Glutamatergic neuron (in vitro differentiated cells): Measurements from ENCODE around the gene CD151. TPM values are rescaled to one million over a fixed set of nuclear protein-coding genes. Genes with fewer than 3 reads are reported as not detected.

Source experiments
- DNase-seq: peaks from one replicate; pipeline ENCODE4 v3.0.0; 2022
- H3K27ac Mint-ChIP-seq: one replicate; pipeline ENCODE4 v1.8.0; 2020; ENCODE audit warnings: mild to moderate bottlenecking, mixed read lengths, inconsistent platforms; ENCODE audit not compliant: unreplicated experiment
- H3K27me3 Mint-ChIP-seq: one replicate; pipeline ENCODE4 v1.8.0; 2020; ENCODE audit warnings: mild to moderate bottlenecking, moderate library complexity, mixed read lengths, inconsistent platforms; ENCODE audit not compliant: unreplicated experiment
- H3K36me3 Mint-ChIP-seq: one replicate; pipeline ENCODE4 v1.8.0; 2020; ENCODE audit warnings: mild to moderate bottlenecking, mixed read lengths, inconsistent platforms; ENCODE audit not compliant: unreplicated experiment
- H3K4me1 Mint-ChIP-seq: one replicate; pipeline ENCODE4 v1.8.0; 2020; ENCODE audit warnings: mild to moderate bottlenecking, low read depth, mixed read lengths, inconsistent platforms; ENCODE audit not compliant: unreplicated experiment
- H3K4me3 Mint-ChIP-seq: one replicate; pipeline ENCODE4 v1.8.0; 2020; ENCODE audit warnings: mild to moderate bottlenecking, mixed read lengths, inconsistent platforms; ENCODE audit not compliant: unreplicated experiment
- H3K9me3 Mint-ChIP-seq: one replicate; pipeline ENCODE4 v1.8.0; 2020; ENCODE audit warnings: mild to moderate bottlenecking, moderate library complexity, mixed read lengths, inconsistent platforms; ENCODE audit not compliant: unreplicated experiment
- total RNA-seq: library from RNA; stranded (reverse); fragmentation: NEBNext Ultra II Directional; extraction: Animal tissue kit (Norgen Biotek cat#: 25700); gene quantifications from one replicate; pipeline ENCODE4 v1.2.1, GENCODE V29; 2021; ENCODE audit not compliant: unreplicated experiment
- TF ChIP-seq, protein P1 (sequence below): fragments of 200-600 bp; sonication (generic); IDR thresholded peaks from one replicate; pipeline ENCODE4 v1.5.0; 2021; ENCODE audit not compliant: partially characterized antibody, unreplicated experiment

CD151 gene
- total RNA-seq, 1 donor from 2014 or later, result 346 TPM

GRCh38 chr11:886568-886967, 53.8 kb downstream of the CD151 start:
- no peak overlapping the region for H3K27ac Mint-ChIP-seq
- H3K27me3 Mint-ChIP-seq, result peaks cover 22% of the 10 kb centered on the region
- no peak overlapping the region for H3K4me3 Mint-ChIP-seq
- TF ChIP-seq, protein P1, sequence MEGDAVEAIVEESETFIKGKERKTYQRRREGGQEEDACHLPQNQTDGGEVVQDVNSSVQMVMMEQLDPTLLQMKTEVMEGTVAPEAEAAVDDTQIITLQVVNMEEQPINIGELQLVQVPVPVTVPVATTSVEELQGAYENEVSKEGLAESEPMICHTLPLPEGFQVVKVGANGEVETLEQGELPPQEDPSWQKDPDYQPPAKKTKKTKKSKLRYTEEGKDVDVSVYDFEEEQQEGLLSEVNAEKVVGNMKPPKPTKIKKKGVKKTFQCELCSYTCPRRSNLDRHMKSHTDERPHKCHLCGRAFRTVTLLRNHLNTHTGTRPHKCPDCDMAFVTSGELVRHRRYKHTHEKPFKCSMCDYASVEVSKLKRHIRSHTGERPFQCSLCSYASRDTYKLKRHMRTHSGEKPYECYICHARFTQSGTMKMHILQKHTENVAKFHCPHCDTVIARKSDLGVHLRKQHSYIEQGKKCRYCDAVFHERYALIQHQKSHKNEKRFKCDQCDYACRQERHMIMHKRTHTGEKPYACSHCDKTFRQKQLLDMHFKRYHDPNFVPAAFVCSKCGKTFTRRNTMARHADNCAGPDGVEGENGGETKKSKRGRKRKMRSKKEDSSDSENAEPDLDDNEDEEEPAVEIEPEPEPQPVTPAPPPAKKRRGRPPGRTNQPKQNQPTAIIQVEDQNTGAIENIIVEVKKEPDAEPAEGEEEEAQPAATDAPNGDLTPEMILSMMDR, result no peak
- peaks cover 14% of the 10 kb centered on the region for H3K36me3 Mint-ChIP-seq
- H3K4me1 Mint-ChIP-seq, result peaks cover 17% of the 10 kb centered on the region
- DNase-seq, result no peak
- H3K9me3 Mint-ChIP-seq, result peaks cover 14% of the 10 kb centered on the region

DNA sequence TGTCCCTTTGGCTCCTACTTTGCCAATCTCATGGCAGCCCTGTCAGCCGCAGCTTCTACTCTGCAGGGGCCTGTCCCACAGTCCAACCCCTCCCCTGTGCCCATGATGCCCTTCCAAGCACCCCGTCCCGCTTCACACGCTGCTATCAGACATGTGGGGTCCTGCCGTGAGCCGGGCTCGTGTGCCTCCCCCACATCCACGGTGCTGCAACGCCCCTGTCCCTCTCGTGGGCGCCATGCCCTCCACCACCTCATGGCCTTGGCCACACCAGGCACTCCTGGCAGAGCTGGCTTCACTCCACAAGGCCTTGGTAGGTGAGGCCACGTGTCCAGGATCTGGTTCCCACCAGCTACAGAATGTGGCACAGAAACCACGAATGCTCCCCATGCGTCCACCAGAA, 54.8 kb downstream of the CD151 start:
- no peak overlapping the region for H3K27ac Mint-ChIP-seq
- H3K4me3 Mint-ChIP-seq, result no peak overlapping the region
- H3K9me3 Mint-ChIP-seq, result peaks cover 11% of the 10 kb centered on the region
- peaks cover 12% of the 10 kb centered on the region for H3K4me1 Mint-ChIP-seq
- H3K27me3 Mint-ChIP-seq, result peaks cover 23% of the 10 kb centered on the region
- TF ChIP-seq, protein P1, result no peak
- H3K36me3 Mint-ChIP-seq, result peaks cover 8% of the 10 kb centered on the region
- DNase-seq, result no peak

Other genes with a start within 250 kb of the CD151 start
- gene IRF7, start 217.0 kb upstream of the CD151 start, total RNA-seq, result 17.7 TPM
- gene CDHR5, start 208.0 kb upstream of the CD151 start, total RNA-seq, result not detected
- not detected for gene SCT, start 205.8 kb upstream of the CD151 start, total RNA-seq
- gene DRD4, start 195.7 kb upstream of the CD151 start, total RNA-seq, result 2.9 TPM
- 51.5 TPM for gene DEAF1, start 137.7 kb upstream of the CD151 start, total RNA-seq
- 29.7 TPM for gene TMEM80, start 137.1 kb upstream of the CD151 start, total RNA-seq
- 12.7 TPM for gene EPS8L2, start 126.7 kb upstream of the CD151 start, total RNA-seq
- 182 TPM for gene TALDO1, start 85.5 kb upstream of the CD151 start, total RNA-seq
- 67.5 TPM for gene GATD1, start 55.5 kb upstream of the CD151 start, total RNA-seq
- 58.7 TPM for gene CEND1, start 42.9 kb upstream of the CD151 start, total RNA-seq
- gene SLC25A22, start 34.7 kb upstream of the CD151 start, total RNA-seq, result 93.9 TPM
- 37.0 TPM for gene PIDD1, start 27.7 kb upstream of the CD151 start, total RNA-seq
- 997 TPM for gene RPLP2, start 23.0 kb upstream of the CD151 start, total RNA-seq
- 32.3 TPM for gene PNPLA2, start 14.0 kb upstream of the CD151 start, total RNA-seq
- 19.7 TPM for gene CRACR2B, start 5.0 kb upstream of the CD151 start, total RNA-seq
- 106 TPM for gene POLR2L, start 9.6 kb downstream of the CD151 start, total RNA-seq
- 82.5 TPM for gene TSPAN4, start 9.9 kb downstream of the CD151 start, total RNA-seq
- 56.1 TPM for gene CHID1, start 77.9 kb downstream of the CD151 start, total RNA-seq
- gene AP2A2, start 92.9 kb downstream of the CD151 start, total RNA-seq, result 228 TPM
- gene MUC6, start 203.8 kb downstream of the CD151 start, total RNA-seq, result not detected
- not detected for gene MUC2, start 241.9 kb downstream of the CD151 start, total RNA-seq